HCEC 1CT (cell line): ENCODE measurements around the gene ASXL3.

Source experiments
- DNase-seq: peaks from one replicate; pipeline ENCODE4 v3.0.0-alpha.2; 2017

The ASXL3 gene

DNA sequence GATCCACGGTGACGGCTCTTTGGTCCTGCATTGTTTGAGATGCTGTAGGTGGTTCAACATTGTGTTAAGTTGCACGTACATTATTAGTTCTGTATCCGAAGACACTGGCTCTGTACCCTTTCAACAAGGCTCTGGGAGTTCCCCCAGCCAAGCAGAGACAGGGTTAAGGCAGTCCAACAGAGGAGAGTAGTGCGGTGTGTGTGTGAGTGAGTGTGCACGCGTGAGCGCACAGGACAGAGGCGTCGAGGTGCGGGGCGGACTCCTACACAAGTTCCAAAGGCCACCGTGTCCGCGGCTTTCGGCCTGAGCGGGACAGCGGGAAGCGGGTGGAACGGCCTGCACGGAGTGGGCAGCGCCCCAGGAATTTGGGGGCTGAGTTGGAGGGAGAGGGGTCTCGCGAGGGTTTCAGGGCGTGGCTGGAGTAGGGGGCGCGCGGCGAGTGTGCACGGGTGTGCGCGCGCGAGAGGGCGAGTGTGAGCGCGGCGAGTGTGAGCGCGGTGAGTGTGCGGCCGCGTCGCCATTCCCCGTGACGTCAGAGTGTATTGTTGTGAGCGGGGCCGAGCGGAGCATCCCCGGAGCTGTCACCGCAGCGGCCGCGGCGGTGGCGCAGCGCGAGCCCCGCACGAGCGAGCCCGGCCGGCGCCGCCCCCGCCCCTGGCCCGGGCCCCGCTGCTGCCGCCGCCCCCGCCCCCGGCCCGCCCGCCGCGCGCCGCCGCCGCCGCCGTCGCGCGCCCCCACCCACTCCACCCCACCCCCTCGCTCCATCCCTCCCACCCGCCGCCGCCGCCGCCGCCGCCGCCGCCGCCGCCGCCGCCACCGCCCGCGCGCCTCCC lies at the start of gene ASXL3:
ASXL3 (plus strand) TSS at position 535 of the 833 bp plus-strand sequence. CDS start 413 bp downstream, outside the sequence.
- DNase-seq: no peak

- no peak for DNase-seq
Observed at GRCh38 chr18:33532978-33533377, 45.0 kb upstream of the ASXL3 start.

- DNase-seq: no peak
Observed at GRCh38 chr18:33536904-33537303, 41.1 kb upstream of the ASXL3 start.

DNA sequence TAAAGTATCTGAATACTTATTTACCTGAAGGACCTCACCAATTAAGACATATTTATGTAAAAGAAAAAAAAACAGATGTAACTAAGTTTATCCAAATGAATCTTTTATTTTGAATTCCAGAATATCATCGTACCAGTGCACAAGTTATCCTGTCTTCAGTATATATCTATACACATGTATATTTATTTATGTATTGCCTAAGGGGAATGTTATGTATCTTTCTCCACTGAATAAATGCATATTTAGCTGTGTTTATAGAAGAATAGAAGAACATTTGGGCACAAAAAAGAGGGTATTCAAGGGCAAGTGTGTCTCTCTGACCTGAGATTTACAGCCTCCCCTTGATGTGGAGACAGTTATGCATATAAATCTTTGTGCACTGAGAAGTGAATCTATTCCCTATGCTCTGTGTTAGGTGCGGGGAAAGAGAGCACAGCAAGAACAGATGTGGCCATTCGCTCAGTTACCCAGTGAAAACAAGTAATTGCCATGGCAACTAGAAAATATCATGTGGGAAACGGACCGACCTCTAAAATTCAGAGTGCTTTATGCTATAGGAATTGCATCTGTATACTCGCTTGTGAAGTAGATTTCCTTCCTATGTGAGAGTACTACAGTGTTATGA lies 39.5 kb upstream of the ASXL3 start:
- no peak for DNase-seq

- no peak for DNase-seq
Observed at GRCh38 chr18:33540392-33540791, 37.6 kb upstream of the ASXL3 start.

DNA sequence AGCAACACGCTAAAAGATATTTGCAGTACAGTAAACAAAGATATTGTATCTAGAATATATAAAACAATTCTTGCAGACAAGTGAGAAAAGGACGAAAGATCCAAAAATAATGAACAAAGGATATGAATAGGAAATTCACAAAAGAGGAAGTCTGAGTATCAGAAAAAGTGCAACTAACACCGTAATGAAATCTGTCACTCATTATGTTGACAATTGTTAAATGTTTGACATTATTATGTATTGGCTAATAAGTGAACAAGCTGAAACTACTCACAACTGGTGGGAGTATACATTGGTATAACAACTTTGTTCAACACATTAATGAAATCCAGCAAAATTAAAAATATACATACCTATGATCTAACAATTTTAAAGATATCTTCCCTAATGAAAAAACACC lies 36.7 kb upstream of the ASXL3 start:
- no peak for DNase-seq

GRCh38 chr18:33556846-33557245 lies 21.2 kb upstream of the ASXL3 start:
- no peak for DNase-seq

DNA sequence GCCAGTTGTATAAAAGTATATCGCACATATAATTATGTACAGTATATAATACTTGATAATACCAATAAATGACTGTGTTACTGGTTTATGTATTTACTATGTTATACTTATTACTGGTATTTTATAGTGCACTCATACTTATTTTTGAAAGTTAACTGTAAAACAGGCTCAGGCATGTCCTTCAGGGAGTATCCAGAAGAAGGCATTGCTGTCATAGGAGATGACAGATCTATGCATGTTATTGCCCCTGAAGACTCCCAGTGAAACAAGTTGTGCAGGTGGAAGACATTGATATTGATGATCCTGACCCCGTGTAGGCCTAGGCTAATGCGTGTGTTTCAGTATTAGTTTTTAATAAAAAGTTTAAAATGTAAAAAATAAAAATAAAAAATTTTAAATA lies 20.3 kb upstream of the ASXL3 start:
- no peak for DNase-seq

DNA sequence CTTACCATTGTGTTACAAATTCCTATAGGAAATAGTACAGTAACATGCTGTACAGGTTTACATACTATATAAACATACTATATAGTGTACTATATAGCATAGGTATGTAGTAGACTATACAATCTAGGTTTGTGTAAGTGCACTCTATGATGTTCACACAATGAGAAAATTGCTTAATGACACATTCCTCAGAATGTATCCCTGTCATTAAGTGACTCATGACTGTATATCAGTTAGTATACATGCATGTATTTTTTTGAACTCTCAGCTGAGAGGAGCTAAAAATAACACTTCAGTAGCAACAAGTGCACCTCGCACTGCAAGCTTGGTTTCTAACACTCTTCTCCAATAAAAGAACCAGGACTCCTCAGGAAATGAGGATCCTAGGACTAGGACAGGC lies 19.5 kb upstream of the ASXL3 start:
- DNase-seq: no peak

- no peak for DNase-seq
Observed at GRCh38 chr18:33560686-33561370, 17.2 kb upstream of the ASXL3 start.

DNA sequence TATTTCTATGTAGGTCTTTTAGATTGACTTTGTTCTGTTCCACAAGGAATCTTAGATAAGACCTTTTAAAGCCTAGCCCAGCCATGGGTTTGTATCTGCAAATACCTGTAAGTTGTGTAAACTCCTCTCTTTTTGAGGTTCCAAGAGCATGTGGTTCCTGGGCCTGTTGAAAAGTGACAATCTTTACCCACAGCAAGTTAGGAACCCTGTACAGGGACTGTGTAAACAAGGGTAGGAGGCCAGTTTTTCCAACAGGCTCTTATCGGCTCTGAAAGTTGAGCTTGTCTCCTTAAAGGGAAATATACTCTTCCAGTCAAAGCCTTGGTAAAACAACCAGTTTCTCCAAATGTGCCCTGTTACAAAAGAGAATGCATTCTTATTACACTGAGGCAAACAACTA lies 15.3 kb upstream of the ASXL3 start:
- DNase-seq: no peak

DNA sequence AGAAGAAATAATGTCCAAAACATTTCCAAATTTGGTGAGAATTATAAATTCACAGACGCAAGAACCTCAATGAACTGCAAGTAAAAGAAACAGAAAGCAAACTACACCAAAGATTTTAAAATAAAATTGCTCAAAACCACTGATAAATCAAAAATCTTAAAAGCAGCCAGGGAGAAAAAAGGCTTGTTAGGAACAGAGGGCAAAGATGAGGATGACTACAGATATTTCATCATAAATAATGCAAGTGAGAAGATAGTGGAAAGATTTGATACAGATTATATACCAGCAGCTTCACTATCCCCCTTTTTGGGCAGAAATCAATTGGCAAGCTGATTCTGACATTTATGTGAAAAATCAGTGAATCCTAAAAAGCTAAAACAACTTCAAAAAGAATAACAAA lies 10.3 kb upstream of the ASXL3 start:
- no peak for DNase-seq

- DNase-seq: no peak
Observed at GRCh38 chr18:33571998-33572787, 5.8 kb upstream of the ASXL3 start.

- no peak for DNase-seq
Observed at GRCh38 chr18:33573193-33573592, 4.8 kb upstream of the ASXL3 start.

GRCh38 chr18:33575451-33575850 lies 2.6 kb upstream of the ASXL3 start:
- DNase-seq: no peak

GRCh38 chr18:33576999-33577646 lies 896 bp upstream of the ASXL3 start:
- DNase-seq: no peak

DNA sequence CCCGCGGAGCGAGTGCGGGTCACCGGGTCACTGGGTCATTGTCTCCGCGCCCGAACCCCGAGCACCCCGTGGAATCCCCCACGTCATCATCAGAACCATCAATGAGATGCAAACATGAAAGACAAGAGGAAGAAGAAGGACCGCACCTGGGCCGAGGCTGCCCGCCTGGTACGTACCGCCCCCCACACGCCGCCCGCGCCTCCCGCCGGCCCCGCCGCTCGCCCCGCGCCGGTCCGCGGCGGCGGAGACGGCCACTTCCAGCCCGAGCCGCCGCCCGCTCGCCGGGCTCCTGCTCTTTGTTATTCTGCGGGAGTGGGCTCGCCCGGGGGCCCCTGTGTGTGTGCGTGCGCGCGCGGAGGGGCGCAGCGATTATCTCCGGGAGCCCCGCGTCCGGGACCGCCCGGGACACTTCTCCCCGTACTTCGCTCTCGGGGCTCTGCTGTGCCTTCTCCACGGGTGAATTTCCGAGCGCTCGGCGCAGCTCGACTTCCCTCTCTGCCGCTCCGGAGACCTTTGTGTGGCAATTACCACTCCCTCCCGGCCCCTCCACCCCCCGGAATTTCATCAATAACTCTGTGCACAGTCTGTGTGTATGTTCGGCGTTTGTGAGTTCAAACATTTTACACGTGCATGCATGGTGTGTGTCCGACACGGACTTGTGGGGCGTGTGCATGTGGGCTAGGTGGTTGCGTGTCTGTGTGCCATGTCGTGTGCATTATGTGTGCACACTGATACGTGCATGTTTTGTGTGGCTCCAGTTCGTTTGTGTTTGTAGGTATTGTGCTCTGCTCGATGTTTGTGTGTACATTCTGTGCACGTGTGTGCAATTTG lies 714 bp downstream of the ASXL3 start:
- no peak for DNase-seq

DNA sequence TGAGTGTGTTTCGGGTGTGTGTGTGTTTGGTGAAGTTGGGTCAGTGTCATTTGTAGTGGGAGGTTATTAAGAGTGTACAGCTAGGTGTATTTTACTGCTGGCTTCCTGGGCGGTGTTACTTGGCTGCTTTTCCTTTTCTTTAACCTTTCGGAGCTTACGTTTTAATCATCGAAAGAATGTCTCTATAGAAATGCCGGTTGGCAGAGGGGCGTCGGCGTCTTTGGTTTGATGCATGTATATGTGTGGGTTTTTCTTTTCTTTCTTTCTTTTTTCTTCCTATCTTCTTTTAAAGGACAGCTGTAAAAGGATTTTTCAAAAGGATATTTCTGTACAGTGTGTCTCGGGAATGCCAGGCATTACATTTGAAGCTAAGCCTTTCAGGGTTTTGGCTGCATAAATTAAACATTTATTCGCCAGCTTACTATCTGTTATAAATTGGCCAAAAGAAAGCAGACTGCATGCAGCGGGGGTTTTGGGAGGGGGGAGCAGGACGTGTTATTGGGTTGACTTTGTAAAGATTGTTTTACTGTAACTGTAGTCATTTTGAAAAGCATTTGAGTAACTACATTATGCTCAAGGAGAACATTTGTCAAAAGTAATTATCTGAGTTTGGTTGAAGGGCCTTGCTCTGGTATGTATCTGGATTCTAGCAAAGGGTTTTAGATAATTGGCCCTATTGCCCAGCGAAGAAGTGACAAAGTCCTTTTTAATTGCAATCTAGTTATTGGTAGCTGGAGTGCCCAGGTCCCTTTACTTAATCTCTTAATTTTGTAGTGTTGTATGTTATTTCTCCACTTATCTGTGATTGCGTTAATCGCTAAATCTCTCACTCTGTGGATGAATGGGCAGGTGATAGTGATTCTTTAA lies 1.6 kb downstream of the ASXL3 start:
- no peak for DNase-seq

- DNase-seq: no peak
Observed at GRCh38 chr18:33580546-33580945, 2.5 kb downstream of the ASXL3 start.

- DNase-seq: no peak
Observed at GRCh38 chr18:33581856-33582255, 3.8 kb downstream of the ASXL3 start.

DNA sequence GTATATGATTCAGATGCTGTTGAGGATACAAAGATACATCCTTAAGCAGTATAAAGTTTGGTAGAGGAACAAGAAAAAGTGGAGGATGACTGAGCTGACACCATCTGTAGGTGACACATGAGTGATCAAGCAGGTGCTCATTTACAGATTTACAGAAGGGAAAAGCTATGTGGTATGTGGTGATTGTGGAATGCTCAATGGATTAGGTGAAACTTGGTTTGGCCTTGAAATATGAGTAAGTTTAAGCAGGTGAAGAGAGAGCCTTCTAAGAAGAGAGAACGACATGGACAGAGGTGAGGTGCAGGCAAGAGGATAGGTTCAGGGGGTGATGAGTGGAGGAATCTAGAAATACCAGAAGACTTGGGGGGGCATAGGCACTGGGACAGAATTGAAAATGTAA lies 5.9 kb downstream of the ASXL3 start:
- DNase-seq: no peak
